NCI-H2196 (cell line): Measurements from ENCODE around the gene PLSCR1.

Experiments used
- DNase-seq: peaks from one replicate; lab custom pipeline; 2025; ENCODE audit not compliant: unreplicated experiment; lab: John Stamatoyannopoulos, UW

PLSCR1 gene, protein sequence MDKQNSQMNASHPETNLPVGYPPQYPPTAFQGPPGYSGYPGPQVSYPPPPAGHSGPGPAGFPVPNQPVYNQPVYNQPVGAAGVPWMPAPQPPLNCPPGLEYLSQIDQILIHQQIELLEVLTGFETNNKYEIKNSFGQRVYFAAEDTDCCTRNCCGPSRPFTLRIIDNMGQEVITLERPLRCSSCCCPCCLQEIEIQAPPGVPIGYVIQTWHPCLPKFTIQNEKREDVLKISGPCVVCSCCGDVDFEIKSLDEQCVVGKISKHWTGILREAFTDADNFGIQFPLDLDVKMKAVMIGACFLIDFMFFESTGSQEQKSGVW

DNA sequence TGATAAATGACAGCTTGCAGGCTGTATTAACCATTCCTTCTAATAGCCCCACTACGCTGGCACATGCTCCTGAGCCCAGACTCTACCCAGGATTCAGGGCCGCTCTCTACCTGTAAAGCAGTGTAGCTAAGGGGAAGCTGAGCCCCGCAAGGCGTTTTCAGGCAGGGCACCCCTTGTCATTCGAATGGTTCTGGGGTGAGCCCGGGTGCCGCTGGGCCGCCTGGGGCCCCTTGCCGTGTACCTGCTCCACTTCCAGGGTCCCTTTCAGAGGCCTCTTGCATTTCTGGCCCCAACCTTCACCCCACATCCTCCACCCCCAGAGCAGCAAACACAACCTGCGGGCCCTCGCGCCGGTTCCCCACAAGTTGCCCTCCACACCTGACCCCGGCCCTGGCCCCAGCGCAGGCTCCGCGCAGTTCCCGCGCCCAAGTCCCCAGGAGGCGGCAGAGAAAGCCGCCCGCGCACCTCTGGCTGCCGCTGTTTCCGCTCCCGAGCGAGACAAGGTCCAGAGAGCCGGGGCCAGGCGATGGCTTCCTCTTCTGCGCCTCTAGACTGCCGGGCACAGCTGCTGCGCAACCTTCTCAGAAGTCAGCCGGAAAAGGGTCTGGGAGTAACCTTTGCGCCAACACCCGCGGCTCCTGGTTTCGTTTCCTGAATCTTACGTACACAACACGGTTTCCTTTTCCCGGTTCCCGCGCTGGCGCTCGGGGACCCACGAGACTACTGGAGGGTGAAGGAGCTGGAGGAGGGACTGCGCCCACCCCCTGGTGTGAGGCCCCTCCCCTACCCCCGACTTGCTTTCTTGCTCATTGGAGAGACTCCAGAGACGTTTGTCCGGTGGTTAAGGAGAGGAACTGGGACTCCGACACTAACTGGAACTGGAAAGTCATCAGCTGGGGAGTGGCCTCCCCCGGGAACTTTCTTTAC is at the start of gene PLSCR1:
Gene PLSCR1, minus strand, starts transcription at position 606 of the 927 bp plus-strand sequence. CDS start 8,055 bp downstream, outside the sequence.
- peak; percentile 94 for DNase-seq

DNA sequence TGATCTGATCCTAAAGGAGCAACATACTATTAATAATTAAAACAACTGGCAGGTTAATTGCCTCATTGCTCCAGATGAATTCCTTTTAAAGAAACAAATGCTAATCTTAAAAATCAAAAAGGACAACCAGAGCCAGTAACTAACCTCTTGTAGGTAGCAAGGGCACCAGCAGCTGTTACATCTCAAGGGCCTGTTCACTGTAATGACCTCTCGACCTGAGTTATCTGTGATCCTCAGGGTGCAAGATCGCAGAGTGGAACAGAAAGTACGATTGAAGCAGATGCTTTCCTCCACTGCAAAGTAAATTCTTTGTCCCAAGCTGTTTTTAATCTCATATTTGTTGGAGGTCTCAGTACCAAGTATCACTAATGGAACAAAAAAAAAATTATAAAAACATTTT is 49.4 kb upstream of the PLSCR1 start:
- DNase-seq = no peak

DNA sequence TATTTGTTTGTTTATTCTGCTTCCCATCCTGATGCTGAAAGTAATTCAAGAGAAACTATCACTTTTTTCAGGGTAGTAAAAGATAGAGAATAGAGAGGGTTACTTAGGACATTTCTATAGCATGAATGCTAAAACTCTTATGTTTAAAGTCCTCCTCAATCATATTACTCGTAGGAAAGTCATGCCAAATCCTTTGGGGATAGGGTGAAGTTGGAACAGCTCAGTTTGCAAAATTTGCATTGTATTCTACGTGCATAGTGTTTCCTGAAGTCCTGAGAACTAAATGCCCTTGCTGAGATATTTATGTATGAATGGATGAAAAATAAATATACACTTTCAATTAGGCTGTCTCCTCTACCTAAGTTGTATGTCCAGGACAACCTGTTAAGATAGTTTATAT is 46.1 kb upstream of the PLSCR1 start:
- DNase-seq = no peak

DNA sequence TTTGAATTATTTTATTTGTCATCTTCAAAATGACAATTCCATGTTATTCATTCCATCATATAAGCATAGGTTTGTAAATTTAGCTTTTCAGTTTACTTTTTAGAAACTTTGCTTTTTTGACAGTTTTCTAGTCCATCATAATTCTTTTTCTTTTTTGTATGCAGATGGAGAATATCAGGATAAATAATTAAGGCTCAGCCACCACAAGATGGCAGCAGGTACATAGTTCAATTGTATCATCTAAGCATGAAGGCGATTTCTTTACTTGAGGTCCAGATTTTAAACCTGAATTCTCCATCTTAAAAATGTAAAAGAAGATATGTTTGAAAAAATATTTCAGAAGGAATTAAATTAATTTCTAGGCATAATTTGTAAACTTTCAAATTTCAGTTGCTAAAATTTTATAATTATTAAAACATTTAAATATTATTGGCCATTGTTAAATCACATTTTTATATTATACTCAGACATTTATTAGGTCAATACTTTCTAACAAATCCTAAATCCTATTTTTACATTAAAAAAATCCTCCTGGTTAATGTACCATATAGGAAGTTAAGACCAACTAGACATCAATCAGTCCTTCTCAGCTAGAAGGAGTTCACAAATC is 45.6 kb upstream of the PLSCR1 start:
- DNase-seq = peak; percentile 12

DNA sequence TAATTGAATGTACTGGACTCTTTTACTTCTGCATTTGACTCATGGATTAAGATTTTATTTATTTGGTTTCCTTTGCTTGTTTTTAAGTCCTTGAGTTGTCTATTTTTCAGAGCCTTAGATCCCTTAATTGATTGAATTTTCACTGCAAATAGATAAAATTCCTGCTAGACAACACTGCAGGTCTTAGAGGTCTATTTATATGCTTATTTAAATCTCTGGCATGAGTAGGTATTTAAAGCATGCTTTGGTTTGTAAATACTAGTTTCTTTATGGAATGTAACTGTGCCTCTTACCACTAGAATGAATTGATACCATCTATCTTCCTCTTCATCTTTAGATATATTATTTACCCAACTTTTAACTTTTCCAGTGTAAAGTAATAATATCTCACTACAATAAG is 40.7 kb upstream of the PLSCR1 start:
- DNase-seq = no peak

DNA sequence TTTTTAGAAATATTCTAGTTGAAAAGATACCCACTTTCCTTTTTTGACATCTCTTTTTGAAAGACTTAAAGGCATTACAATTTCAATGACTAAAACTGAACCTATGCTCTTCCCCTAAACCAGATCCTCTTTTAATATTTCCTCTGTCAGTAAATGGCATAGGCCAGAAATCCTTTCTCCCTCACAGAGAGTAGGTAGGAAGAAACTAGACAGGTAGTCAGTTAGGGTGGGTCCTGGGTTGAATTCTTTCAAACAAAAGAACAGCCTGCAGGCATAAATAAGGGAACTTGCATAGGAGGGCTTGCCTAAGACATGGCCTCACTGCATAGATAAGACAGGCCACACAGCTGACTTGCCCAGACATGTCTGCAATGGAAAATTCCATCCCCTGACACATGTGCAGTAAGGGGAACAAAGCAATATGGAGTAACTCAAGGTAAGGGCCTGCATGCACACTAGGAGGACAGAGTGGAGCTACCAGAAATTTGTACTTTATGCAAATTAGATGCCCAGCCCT is 37.6 kb upstream of the PLSCR1 start:
- no peak for DNase-seq

DNA sequence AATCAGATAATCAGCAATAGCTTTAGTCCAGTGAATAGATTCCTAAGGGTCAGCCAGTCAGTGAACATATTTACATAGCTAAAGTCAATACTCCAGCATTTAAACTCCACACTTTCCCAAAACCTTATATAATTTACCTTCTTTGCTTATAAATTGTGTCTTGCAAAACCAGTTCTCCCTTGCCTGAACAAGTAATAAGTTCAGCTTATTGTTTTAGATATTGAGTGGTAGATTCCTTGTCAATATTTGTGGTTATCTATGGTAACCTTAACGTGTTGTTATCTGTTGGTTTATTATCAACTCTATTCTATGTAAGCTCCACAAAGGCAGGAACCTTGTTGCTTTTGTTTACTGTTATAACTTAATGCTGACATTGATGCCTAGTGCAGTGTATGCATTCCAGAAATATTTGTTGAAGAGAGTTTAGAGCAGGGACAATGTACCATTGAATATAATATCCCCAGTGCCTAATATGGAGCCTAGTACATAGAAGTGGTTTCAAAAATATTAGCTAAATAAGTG is 36.7 kb upstream of the PLSCR1 start:
- DNase-seq = no peak

DNA sequence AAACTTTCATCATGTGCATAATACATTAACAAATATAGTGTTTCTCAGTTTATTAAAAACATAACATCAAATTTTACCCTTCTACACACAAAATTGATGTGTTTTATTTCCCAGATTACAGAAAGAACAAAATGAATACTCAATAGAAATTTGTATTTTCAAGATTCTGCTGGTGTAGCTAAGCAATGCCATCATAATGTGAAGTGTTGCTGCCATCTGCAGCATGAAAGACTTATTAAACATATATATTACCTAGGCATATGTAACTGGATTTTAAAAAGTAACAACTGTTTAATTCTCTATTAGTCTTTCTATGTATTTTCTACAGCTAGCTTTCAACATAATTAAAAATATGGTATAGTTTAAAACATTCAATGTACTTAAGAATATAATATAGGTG is 33.3 kb upstream of the PLSCR1 start:
- DNase-seq = peak; percentile 45

DNA sequence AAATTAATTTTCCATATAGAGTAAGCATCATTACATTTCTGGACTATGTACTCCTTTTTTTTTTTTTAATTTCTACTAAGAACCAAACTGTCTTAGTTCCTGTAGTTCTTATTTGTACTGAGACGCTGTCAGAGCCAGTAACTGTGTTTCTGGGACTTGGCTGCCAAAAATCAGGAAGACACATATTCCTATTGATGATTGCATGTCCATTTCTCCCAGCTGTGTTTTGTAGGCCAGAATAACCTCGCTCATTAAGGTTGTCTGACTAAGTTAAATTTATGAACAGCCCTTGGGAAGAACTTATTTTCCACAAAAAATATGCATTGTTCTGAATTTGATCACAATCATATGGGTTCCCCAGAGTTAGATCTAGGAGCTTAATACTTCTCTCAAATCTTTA is 31.2 kb upstream of the PLSCR1 start:
- DNase-seq = no peak

DNA sequence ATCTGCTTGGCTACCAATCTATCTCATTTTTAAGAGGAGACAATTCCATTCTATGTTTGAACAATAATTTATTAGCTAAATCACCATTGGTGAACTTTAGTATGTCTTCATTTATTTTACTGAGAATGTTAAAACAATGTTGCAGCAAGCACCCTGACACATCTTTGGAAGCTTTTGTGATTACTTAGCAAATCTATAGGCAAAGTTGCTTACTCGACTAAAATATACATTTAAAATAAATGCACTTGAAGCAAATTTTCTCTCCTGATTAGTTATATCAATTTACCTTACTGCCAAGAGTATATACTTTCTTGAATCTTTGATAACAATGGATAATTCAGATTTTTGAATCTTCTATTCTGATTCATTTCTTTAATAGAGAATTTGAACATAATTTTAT is 29.8 kb upstream of the PLSCR1 start:
- DNase-seq = no peak

DNA sequence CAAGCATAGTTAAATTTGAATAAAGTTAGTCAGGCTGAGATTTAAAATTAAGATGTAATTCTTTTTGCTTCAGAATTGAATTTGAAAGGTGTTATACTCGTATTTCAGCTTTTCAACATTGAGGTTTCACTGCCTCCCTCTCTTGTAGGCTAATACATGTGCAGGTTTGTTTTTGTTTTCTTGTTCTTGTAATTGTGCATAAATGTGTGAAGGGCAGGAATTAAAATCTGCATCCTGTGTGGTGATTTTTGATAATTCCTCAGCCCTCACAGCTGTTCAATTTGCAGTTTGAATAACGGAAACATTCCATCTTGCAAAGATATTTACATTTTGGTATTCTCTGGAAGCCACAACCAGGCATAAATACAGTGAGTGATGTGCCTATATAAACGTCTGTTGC is 24.9 kb upstream of the PLSCR1 start:
- DNase-seq = no peak

DNA sequence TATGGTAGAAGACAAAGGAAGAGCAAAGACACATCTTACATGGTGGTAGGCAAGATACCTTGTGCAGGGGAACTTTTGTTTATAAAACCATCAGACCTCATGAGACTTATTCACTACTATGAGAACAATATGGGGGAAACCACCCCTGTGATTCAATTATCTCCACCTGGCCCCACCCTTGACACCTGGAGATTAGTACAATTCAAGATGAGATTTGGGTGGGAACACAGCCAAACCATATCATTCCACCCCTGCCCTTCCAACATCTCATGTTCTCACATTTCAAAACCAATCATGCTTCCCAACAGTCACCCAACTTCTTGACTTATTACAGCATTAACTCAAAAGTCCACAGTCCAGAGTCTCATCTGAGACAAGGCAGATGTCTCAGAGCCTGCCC is 21.7 kb upstream of the PLSCR1 start:
- DNase-seq = no peak

DNA sequence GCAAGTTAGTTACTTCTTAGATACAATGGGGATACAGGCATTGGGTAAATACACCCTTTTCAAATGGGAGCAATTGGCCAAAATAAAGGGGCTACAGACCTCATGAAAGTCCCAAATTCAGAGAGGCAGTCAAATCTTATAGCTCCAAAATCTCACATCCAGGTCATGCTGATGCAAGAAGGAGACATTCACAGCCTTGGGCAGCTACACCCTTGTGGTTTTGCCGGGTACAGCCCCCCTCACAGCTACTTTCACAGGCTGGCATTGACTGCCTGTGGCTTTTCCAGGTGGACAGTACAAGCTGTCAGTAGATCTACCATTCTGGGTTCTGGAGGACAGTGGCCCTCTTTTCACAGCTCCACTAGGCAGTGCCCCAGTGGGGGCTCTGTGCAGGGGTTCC is 17.5 kb upstream of the PLSCR1 start:
- DNase-seq = no peak

DNA sequence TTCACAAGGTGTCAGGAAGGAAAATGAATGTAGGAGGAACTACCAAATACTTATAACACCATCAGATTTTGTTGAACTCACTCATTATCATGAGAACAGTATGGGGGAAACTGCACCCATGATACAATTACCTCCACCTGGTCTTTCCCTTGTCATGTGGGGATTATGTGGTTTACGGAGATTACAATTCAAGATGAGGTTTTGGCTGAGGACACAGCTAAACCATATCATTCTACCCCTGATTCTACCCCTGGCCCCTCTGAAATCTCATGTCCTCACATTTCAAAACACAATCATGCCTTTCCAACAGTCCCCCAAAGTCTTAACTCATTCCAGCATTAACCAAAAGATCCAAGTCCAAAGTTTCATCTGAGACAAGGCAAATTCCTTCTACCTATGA is 17.1 kb upstream of the PLSCR1 start:
- no peak for DNase-seq

DNA sequence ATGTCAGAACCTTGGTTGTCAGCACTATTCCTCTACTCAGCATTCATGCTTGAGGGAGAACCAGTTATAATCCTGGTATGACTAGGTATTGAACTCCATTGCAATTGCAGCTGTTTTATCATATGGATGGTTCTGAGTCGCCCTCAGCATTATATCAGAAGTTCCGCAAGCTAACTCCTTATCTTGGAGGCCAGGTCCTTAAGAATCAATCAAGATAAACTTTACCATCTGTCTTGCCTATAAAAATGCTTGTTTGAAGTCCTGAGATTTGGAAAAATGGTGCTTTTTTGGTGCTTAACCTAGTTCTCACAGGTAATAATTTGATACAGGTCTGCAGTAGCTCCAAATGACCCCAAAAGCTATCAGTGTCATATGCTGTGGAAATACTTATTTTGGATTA is 16.3 kb upstream of the PLSCR1 start:
- no peak for DNase-seq

DNA sequence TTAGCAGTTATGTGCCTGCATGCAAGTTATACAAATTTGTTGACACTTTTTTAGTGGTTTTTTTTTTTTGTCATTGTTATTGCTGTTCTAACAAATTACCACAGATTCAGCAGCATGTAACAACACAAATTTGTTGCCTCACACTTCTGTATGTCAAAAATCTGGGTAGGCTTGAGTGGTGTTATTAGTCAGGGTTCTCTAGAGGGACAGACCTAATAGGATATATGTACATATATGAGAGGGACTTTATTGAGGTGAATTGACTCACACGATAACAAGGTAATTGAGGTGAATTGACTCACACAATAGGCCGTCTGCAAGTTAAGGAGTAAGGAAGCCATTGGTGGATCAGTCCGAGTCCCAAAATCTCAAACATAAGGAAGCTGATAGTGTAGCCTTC is 15.0 kb upstream of the PLSCR1 start:
- no peak for DNase-seq

DNA sequence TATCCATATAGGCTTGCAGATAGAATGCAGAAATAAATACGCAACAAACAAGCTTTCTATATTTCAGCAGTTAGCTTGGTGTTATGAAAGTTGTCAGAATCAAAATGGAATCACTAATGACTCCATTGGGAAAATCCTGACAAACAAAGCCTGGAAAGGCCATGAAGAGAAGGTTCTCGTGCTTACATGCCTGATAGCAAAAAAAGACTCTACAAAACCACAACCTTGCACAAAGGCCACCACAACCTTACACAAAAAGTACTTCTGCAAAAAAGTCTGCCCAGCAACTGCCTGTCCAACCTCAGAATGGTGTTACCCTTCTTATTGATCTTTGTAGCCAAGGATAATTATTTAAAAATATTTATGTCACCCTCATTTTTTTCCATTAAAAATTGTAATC is 14.4 kb upstream of the PLSCR1 start:
- no peak for DNase-seq

DNA sequence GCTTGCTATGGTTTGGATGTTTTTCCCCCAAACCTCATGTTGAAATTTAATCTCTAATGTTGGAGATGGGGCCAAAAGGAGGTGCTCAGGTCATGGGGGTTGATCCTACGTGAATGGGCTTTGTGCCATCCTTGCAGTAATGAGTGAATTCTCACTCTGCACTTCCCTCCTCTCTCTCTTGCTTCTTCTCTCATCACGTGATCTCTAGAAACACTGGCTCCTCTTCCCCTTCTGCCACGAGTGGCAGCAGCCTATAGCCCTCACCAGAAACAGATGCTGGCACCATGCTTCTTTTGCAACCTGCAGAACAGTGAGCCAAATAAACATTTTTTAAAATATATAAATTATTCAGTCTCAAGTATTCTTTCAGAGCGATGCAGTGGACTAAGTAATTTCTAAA is 13.3 kb upstream of the PLSCR1 start:
- no peak for DNase-seq

DNA sequence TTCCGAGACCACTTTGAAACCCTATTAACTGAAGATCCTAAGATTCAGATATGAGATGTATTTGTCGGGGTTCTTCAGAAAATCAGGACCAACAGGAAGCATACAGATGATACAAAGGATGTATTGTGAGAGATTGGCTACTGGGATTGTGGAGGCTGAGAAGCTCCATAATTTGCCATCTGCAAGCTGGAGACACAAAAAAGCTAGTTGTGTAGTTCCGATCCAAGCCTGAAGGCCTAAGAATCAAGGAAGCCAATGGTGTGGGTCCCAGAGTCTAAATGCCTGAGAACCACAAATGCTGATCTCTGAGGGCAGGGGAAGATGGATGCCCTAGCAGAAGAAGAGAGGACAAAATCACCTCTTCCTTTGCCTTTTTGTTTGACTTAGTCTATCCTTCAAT is 10.9 kb upstream of the PLSCR1 start:
- no peak for DNase-seq

DNA sequence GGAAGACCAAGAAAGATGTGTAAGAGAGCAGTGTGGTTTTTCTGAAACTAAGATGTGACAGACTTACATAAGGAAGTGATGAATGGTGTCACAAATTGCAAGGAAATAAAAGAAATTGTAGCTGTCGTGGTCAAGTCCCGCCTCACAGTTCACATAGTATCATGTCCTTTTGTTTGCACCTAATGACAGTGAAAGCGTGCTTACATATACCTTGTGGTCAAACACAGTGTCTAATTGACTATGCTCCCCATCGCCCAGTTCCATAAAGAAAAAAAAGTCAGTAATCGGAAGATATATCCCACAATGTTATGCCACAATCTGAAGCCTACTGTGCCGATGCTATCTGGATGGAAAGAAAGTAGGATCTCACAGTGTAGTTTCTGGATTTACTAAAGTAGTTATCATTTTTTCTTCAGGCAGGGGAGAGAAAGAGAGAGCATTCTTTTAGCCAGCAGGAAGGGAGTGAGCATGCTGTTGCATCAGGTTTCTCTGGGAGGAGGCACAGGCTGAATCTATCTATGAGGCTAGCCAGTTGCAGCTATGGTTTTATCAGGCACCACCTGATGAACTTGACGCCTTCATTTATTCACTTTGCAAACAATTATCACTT is 9.8 kb upstream of the PLSCR1 start:
- no peak for DNase-seq
